Left kidney (tissue), 2 donors: ENCODE results near the gene MPPED2. TPM values are rescaled to one million over a fixed set of nuclear protein-coding genes. Genes with fewer than 3 reads are reported as not detected.

Source experiments
- DNase-seq: peaks from one replicate; pipeline ENCODE4 v3.0.0-alpha.2; 2013
- polyA plus RNA-seq: library from polyadenylated mRNA; unstranded; fragments of 120-200 nt; gene quantifications from one replicate; pipeline ENCODE4 v1.2.1, GENCODE V29; 2013; ENCODE audit not compliant: insufficient read length

MPPED2 gene
- polyA plus RNA-seq, 1 donor = 19.0 TPM

DNA sequence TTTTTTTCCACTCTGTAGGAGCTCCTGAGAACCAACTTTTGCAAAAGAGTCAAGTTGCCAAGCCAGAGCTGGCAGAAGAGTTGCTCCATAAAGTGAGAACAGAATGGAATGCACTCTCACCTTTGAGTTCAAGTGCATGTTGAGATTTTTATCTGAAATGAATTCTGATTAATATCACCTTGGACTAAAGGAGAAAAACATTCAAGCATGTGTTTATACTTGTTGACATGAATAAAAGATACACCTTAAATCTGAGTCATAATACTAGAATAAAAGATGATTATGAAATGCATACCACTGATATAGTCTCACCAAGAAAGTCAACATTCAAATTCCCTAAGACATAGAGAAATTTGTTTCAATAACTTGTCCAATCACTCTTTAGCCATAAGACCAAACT is 225.4 kb downstream of the MPPED2 start:
- no peak for DNase-seq
